GM12865 (cell line): Measurements from ENCODE around the gene PIWIL4.

Experiments
- DNase-seq: peaks from one replicate; pipeline ENCODE4 v3.0.0; 2010; ENCODE audit warnings: low read depth
- H3K4me3 ChIP-seq: 2 replicates; pipeline ENCODE4 v1.5.1; 2011; ENCODE audit warnings: mild to moderate bottlenecking, low read depth, low read length, control low read depth
- TF ChIP-seq, protein P1 (sequence below): IDR thresholded peaks from 2 replicates; pipeline ENCODE4 v1.5.1; 2011; ENCODE audit warnings: low read length, control low read depth, low read depth, inconsistent platforms; ENCODE audit not compliant: insufficient read depth; ENCODE audit errors: missing control alignments

PIWIL4 gene

DNA sequence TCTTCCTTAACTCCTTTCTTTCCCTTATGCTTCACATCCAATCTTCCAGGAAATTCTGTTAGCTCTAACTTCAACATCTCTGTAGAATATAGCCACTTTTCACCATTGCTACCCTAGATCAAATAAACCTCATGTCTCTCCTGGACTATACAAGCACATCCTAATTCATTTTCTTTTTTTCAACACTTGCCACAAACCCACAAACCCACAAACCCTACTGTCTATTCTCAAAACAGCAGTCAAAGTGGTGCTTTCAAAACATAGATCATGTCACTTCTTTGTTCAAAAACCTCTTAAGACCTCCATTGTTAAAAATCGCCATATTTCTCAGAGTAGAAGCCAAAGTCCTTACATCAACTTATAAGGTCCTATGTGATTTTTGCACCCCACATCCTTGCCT, 94.3 kb downstream of the PIWIL4 start:
- no peak overlapping the region for H3K4me3 ChIP-seq
- TF ChIP-seq, protein P1, sequence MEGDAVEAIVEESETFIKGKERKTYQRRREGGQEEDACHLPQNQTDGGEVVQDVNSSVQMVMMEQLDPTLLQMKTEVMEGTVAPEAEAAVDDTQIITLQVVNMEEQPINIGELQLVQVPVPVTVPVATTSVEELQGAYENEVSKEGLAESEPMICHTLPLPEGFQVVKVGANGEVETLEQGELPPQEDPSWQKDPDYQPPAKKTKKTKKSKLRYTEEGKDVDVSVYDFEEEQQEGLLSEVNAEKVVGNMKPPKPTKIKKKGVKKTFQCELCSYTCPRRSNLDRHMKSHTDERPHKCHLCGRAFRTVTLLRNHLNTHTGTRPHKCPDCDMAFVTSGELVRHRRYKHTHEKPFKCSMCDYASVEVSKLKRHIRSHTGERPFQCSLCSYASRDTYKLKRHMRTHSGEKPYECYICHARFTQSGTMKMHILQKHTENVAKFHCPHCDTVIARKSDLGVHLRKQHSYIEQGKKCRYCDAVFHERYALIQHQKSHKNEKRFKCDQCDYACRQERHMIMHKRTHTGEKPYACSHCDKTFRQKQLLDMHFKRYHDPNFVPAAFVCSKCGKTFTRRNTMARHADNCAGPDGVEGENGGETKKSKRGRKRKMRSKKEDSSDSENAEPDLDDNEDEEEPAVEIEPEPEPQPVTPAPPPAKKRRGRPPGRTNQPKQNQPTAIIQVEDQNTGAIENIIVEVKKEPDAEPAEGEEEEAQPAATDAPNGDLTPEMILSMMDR, result no peak
- DNase-seq, result no peak

DNA sequence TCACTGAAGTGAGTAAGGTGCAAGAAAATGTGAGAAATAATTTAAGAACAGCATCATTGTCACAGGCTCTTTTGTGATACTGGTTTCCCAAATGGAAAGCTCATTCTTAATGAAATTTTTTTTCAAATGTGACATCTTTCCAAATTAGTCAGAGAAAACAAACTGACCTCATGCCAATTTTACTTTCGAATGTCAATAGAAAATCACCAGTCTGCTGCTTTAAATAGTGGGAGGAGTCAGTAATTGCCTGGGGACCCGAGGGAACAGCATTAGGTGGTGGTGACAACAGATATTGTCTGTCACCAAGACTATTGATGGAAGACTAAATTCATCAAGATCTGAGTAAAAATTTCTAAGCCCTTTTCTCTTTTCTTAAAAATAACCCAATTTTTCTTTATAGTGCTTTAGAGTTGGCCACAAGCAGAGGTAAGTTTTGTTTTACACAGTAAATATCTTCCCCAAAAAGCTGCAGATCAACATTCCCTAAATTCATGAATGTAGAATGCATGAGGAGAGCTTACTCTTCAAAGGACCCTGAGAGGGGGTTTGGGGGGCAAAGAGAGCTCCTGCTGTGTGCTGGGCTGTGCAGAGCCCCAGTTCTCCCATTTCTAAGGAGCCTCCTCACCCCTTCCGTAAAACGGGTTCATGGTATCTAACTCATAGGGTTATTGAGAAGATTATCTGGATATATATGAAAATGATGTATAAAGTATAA, 95.1 kb downstream of the PIWIL4 start:
- no peak overlapping the region for H3K4me3 ChIP-seq
- TF ChIP-seq, protein P1, result no peak
- no peak for DNase-seq

DNA sequence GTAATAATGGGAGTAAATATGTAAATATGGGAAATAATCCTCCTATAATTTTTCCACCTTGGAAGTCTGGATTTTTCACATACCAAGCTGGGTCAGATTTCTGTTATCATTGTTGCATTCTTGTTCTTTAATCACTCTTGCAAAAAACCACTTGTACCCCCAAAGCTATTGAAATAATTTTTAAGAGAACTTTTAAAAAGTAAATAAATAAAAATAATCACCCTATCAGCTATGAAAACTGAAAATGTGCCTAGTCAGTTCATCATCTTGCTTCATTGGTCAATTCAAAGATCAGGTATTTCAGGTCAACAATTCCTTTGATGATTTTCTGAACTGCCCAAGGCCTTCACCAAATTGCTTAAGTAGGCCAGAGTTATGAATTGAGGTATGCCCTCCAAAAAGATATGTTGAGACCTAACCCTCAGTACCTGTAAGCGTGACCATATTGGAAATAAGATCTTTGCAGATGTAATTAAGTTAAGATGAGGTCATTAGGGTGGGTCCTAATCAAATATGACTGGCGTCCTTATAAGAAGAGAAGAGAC, 95.8 kb downstream of the PIWIL4 start:
- DNase-seq, result no peak
- TF ChIP-seq, protein P1, result no peak
- no peak overlapping the region for H3K4me3 ChIP-seq

DNA sequence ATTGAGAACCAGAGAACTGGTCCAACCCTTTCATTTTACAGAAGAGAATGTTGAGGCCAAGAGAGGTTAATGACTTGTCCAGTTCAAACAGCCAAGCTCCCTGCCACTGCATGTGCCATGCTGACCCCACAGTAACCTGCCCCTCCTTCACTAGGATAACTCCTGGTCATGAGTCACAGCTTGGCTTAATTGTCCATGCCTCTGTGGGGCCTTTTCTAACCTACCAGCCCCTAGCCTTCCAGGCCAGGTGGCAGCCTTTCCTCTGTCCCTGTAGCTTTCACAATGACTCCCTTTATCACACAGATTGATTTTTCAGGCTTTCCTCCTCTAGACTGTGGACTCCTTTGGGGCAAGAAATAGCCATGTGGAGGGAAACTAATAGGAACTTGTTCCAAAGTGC, 97.2 kb downstream of the PIWIL4 start:
- no peak for DNase-seq
- TF ChIP-seq, protein P1, result no peak
- H3K4me3 ChIP-seq, result no peak overlapping the region

DNA sequence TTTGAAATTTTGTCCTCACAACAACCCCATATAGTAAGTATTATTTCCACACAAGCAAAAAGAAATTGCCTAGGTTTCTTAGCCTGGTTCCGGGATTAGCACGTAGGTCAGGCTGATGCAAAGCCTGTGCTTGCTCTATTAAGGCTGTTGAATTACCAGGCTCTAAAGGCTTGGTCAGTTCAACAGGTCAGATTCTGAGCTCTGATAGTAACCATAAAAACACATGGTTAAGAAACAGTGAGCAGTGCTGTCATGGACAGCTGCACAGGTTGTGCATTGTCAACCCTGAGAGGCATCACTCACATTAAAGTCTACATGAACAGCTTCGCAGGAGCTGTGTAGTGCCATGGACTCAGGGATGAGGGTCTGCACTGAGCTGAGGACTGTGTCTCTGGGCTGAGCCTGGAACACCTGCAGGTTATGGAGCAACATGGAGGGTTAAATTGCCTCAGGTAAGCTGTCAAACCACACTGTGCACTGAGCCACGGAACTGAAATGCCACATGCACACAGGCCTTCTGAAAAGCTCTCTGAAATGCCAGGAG, 98.0 kb downstream of the PIWIL4 start:
- no peak for DNase-seq
- TF ChIP-seq, protein P1, result no peak
- H3K4me3 ChIP-seq, result no peak overlapping the region

DNA sequence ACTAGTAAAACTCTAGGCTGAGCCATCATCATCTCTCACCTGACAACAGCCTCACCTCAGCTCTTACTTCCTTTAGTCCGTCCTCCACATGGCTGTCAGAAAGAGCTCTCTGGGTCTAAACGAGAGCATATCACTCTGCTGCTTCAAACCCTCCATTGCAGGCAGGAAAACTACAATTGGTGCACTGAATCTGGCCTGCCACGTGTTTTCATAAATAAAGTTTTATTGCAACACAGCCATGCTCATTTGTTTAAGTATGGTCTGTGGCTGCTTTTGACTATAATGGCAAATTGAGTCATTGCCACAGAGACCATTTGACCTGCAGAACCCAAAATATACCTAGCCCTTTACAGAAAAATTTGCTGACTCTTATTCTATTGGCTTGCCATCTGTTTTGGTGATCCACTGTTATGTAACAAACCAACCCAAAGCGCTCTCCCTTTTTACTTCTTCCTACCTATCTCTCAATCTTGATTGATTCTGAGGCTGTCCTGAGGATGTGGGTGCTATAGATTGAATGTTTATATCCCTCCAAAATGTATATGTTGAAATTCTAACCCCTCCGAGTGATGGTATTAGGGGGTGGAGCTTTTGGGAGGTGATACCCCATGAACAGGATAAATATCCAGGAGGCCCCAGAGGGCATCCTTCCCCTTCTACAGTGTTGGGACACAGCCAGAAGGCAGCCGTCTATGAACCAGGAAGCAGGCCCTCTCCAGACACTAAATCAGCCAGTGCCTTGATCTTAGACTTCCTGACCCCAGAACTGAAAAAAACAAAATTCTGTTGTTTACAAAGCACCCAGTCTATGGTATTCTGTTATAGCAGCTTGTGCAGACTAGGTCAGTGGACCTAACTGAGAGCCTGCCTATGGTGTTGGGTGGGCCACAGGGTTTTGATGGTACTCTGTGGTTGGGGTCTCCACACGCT, 99.9 kb downstream of the PIWIL4 start:
- TF ChIP-seq, protein P1, result no peak
- DNase-seq, result no peak
- H3K4me3 ChIP-seq, result no peak overlapping the region
